ENCODE measurements around the gene VASH1. TPM values are rescaled to one million over a fixed set of nuclear protein-coding genes. Genes with fewer than 3 reads are reported as not detected.
A peak's percentile ranks its signal among the peaks of the same experiment; 100 is the strongest.

VASH1 gene
- total RNA-seq, 1 donor from 2014 or later: 104 TPM

DNA sequence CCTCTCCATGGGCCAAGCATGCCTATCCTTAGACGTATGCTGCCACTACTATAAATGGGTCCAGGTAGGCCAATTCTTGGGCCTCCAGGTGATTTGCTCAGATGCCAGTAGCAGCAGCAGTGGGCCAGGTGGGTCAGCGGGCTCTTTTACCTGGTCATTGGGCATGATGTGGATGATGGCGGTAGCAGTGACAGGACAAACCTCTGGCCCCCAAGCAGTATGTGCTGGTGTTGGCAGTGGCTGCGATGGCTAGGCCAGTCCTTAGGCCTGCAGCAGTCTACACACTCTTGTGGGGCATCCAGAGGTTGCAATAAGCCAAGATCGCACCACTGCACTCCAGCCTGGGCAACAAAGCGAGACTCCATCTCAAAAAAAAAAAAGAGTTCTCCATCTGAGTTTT lies 19.1 kb upstream of the VASH1 start:
- no peak for DNase-seq (ENCODE audit: low read depth, low spot score)

DNA sequence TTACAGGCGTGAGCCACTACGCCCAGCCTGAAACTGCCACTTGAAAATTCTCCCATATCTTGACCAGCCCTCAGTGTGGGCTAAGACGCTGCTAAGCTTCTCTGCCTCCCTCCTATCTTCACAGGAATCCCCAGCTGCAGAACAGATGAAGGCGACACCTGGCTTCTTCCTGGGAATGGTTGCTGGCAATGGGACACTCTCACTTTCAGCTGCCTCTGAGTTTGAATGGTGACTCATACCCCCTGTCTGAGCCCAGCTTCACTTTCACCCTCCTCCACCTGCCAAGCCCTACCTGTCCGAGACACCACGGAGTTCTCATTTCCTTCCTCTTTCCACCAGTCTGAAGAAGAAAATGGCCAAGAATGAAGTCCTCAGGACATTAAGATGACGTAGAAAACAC lies 18.3 kb upstream of the VASH1 start:
- DNase-seq (ENCODE audit: low read depth, low spot score): no peak

DNA sequence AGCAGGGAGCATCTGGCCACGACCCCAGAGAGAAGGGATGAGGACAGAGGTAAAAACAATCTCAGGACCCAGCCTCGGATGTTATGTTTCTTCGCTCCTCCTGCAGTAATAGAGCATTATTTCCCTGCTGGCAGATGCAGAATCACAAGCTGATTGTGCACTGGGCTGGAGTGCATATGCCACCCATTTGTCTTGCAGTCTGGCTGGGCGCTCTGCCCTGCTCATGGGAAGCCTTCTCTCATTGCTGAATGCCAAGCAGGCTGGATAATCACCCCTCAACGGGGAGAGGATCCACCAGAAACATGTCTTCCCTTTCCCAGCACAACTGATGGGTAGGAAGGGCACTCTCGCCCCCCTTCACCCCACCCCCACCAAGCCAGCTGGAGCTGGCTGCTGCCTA lies 8.5 kb upstream of the VASH1 start:
- no peak for DNase-seq (ENCODE audit: low read depth, low spot score)

DNA sequence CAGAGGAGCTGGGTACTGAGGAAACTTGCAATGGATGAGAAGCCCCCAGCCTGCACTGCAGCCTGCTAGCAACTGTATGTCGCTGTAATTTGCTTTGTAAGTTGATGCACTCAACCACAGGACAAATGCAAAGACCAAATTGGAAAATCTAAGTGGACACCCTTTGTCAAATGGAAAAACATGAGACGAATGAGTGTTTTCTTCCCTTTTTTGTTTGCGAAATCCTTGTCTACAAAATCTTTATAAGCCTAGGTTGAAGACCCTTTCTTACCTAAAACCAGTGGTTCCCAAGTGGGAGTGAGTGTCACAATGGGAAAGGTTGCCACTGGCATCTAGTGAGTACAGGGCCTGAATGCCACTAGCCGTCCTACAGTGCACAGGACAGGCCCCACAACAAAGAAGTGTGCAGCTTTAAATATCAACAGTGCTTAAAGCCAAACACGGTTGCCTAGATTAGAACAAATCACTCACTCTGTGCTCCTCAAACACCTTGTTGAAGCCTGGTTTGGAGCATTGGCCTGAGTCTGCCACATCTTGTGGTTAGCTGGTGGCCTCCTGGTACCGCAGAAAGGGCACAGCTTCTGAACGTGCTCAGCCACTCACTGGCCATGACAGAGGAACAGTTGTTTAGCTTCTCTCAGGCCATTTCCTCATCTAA lies 7.6 kb upstream of the VASH1 start:
- no peak for DNase-seq (ENCODE audit: low read depth, low spot score)

DNA sequence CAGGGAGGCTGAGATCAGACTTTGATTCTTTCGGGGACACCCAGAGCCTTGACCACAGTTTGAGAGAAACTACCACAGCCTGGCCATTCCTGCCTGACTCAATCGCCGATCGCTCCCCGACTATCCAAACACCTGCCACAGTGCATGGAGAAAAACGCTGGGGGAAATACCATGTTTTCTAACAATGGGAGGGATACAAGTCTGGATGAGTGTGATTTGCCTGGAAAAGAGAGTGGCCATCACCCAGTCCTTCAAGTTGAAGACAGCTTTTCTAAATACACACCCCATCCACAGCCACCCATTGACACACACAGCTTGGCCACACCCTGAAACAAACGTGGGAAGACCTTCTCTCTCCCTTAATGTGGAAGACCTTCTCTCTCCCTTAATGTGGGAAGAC lies 6.7 kb upstream of the VASH1 start:
- no peak for DNase-seq (ENCODE audit: low read depth, low spot score)

DNA sequence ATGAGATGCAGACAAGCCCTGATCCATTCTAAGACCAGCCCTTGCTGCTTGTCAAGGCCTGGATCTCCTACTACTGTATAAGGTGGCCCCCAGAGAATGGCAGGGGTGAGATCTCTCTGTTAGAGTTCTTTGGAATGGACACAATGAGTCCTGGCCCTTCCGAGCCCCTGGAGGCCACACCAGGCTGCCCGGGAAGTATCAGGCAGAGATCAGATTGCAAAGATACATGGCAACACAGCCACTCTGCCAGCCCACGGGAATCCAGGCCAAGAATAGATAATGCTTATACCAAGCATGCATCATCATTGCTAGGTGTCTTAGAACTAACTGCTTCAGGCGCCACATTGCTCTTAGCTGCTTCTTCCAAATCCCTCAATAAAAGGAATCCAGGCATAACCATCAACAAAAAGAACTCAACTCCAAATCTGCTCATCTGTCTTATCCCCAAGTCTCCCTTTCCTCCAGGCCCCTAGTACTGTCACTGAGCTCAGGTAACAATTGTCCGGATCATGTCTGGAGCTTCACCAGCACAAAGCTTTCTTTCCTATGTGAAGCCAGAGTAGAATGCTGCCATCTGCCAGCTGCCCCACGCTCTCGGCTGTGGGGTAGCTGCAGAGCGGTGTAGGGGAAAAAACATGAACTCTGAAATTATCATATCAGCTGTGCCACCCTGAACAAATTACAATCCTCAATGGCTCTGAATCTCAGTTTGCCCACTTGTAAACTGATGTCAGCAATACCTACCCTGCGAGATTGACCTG lies 5.5 kb upstream of the VASH1 start:
- no peak for DNase-seq (ENCODE audit: low read depth, low spot score)

DNA sequence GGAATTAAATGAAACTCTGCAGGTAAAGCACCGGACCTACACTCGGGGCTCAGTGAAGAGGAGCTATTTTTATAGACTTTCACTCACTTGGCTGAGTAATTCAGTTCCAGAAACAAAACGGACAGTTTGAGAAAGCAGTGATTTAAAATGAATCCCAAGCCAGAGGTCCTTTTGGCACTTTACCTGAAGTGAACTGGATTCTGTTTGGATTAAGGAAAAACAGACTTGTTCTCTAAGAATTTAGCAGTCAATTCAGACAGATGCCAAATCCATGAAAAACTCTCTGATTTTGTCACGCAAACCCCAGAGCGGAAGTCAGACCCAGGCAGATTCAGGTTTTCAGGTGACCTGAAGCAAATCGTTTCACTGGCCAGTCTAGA lies 4.9 kb upstream of the VASH1 start:
- no peak for DNase-seq (ENCODE audit: low read depth, low spot score)

DNA sequence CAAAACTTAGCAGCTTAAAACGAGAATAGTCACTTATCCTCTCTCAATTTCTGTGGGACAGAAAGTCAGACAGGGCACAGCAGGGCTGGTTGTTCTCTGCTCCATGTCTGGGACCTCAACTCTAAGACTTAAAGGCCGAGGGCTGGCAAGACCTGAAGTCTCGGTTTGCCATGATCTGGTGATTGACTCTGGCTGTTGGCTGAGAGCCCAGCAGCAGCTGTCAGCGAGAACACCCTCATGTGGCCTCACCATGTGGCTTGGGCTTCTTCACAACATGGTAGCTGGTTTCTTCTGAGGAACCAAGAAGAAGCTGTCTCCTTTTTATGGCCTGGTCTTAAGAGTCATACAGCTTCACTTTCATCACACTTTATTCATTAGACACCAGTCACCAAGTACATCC lies 1.7 kb upstream of the VASH1 start:
- no peak for DNase-seq (ENCODE audit: low read depth, low spot score)

DNA sequence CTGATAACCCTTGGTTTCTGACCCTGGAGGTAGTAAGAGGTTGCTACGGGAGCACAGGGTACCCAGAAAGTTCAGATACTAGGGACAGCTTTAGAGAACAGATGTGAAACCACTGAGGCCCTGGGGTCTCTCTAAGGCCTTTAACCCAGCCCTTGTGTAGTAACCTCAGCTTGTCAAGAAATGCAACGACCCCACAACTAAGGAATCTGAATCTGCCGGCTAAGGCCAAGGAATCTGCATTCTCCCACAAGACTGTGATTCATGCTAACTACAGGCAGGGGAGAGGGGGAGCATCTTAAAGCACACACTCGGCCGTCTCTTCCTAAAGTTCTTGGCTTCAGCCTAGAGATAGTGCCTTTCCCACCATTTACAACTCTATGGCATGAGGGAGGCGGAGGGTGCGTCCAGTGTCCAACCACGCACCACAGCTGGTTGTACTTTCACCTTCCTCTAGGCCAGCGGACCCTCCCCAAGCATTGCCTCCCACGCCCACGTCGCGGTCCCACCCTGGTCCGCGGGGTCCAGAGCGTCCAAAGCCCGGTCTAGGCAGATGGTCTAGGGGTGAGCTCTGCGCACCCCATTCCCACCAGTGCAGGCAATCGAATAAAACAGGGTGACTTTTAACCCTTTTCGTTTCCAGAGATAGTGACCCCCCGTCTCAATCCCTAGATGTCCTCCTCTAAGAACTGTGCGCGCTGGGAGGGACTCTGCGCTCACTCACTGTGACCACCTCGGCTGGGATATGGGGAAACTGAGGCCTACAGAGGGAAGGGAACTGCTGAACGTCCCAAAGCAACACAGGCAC lies 735 bp upstream of the VASH1 start:
- DNase-seq (ENCODE audit: low read depth, low spot score): no peak

DNA sequence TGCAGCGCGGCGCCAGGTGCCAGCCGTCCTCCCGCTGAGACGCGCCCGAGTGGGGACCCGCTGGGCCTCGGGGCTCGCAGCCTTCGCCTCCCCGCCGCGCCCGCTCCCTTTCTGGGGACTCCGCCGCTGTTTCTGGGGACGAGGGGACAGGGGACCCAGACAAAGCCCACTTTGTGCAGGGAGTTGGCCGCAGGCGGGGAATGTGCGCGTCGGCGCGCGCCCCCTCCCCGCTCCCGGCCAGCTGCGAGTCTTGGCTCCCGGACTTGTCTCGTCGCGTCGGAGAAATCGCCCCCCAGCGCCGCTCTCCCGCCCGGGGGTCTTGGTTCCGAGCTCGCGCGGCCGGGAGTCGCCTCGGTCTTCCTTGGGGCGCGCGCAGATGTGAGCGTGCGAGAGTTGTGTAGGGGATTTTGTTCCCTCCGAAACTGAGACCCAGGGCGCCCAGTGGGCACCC lies 717 bp downstream of the VASH1 start:
- DNase-seq (ENCODE audit: low read depth, low spot score): no peak

DNA sequence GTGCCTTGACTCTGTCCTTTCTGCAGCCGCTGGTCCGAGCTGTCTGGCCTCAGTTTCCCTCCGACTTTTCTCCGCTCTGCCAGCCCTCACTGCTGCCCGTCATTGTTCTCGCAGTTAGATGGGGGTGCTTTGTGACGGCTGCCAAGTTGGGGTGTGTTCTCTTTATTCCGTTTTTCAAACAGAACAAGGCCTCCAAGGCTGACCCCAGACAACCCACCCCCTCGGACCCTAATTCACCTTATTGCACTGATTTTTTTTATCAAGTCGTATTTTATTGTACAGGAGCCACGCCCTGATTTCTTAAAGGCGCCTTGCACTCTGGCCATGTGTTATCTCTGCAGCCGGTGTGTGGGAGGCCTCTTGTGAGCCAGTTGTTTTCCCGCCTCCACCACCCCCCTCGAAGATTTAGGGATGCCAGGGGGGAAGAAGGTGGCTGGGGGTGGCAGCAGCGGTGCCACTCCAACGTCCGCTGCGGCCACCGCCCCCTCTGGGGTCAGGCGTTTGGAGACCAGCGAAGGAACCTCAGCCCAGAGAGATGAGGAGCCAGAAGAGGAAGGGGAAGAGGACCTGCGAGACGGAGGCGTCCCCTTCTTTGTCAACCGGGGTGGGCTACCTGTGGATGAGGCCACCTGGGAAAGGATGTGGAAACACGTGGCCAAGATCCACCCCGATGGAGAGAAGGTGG lies 1.3 kb downstream of the VASH1 start:
- no peak for DNase-seq (ENCODE audit: low read depth, low spot score)

DNA sequence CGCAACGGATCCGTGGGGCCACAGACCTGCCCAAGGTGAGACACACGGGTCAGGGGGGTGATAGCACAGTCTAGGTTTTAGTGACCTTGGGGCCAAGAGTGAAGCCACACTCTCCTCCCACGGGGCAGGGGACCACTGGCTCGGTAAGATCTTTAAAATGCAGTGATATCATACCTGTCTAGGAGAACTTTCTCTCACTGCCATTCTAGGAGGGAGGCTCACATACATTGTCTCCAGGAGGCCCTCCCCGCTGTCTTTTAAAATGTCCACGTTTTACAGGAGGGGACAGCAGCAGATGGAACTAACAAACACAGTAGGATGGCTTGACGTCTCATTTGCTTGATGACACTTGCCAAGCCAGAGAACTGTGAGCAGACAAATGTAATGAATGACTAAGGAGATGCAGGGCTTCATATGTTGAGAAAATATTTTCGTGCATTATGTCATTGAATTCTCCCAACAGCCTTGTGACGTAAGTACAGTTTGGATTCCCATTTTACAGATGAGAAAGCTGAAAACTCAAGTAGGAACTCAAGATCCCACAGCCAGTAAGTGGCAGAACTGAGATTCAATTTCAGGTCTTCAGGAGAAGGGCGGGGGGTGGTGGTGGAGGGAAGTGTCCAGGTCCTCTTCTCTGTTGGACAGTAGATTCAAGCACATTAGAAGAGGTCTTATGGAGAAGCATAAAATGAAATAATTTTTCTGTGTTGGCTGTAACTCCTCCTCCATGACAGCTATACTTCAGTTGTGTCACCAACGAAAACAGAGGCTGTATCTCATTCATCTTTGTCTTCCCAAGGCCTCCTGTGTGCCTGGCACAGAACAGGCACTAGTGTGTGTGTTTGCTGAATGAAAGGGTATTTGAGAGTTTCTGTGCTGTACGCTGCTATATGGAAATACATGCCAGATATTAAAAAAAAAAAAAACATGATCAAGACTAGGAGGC lies 2.1 kb downstream of the VASH1 start:
- DNase-seq (ENCODE audit: low read depth, low spot score): no peak

DNA sequence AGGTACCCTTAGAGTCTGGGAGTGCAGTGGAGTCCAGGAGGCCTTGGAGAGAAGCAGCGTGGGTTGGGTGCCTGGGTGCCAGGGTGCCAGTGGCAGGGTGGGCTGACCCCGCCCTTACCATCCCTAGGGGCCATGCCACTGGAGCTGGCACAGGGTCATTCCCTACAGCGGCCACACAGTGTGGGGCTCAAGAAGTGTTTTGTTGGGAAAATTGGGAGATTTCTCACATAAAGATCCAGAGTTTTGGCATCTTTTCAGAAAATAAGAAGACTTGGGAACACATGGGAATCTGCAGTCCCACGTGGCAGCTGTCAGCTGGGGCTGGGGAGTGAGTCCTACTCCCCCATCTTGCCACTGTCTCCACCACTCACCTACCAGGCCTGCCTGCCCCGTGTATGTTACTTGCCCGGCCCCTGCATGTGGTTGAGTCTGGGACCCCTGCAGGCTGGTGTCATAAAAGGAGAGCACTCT lies 4.2 kb downstream of the VASH1 start:
- no peak for DNase-seq (ENCODE audit: low read depth, low spot score)

DNA sequence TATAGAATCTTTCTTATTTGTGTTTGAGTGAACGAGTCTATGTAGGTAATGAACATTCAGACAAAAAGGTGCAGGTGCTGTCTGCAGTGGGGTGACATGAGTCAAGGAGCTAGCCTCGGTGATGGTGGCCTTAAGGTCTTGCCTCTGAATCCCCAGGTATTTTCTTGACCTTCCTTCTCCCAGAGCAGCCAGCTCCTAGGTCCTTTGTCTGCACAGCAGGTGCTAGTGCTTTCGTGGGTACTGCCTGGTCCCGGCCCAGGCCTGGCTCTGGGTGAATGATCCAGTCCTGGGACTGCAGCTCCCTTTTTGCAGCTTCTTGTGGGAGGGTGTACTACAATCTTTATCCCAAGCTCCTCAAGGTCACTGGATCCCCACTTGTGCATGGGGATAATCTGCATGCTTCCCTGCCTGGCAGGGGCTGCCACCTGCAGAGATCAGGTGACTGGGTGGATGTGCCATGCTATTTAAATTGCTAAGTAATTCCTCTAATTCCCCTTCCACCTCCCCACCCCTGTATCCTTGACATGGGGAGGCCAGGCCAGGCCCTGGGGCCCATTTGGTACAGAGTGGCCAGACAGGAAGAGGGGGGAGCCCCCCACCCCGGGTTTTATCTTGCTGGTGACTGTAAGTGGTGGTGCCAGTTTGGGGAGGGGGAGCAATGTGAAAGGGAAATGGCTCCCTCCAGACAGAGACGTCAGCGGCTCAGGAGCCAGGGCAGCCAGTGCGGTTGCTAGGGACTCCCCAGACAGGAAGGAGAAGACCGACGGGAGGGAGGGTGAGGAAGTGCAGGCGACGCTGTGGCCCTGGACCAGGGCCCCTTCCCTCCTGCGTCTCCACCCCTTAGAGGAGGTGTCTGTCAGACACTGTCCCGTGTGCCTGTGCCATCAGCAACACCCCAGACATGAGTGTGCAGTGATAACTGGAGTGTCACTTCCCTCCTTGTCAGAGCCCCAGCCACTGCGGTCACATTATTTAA lies 6.7 kb downstream of the VASH1 start:
- peak; percentile 32 for DNase-seq (ENCODE audit: low read depth, low spot score)

DNA sequence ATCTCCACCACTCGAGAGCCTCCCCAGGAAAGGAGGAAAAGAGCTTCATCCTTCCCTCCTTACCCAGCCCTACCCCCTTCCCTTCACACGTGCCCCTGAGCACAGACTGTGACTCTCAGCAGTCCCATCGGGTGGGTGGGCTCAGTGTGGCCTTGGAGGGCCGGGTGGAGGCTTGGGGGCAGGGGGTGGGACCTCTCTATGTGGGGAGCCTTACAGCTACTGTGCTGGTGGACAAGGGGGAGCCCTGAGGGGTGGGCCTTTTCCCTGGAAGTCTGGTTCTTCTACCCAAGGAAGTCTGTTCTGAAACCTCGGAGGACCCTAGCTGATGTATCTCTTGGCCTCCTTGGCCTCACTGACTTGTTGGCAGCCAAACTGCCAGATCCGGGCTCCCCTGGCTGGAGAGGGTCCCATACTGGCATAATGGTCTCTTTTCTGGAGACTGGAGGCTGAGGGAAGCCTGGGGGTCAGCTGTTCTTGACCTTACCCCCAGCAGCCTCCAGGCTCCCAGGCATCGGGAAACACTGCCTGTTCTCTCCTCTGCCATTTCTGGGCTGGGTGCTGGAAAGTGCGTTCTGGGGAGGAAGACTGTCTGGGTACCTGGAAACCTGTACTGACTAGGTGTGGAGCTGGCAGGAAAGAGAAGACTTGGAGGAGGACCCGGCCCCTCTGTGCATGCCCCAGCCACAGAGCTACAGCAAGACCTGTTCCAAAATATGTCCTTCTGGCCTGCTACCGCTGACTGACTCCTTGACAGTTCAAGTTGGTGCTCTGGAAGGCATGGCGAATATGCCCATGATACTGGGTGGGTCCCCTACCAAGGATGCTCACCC lies 7.6 kb downstream of the VASH1 start:
- DNase-seq (ENCODE audit: low read depth, low spot score): no peak

DNA sequence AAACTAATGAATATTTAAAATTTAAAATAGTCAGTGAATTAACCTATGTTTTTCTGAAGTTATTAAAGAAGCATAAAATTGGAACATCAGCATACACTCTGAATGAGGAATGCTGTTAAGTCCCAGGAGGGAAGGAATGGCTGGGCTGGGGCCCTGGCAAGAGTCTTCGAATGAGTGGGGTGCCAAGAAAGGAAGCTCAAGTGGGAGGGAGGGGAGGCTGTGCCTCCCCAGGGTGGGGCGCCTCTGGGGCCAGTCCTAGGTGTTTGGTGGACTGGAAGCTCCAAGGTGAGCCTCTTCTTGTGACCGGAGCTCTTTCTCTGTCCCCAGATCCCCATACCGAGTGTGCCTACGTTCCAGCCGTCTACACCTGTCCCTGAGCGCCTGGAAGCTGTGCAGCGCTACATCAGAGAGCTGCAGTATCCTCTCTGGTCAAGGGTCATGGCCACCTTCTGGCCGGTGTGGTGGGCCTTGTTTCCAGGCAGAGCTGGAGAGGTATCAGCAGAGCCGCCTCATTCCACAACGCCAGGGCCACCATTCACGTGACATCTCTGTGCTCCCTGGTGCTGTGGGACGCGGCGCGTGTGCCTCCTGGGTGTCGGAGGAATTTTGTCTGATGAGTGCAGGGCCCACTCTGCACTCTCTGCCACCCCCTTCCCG lies 8.5 kb downstream of the VASH1 start:
- no peak for DNase-seq (ENCODE audit: low read depth, low spot score)

DNA sequence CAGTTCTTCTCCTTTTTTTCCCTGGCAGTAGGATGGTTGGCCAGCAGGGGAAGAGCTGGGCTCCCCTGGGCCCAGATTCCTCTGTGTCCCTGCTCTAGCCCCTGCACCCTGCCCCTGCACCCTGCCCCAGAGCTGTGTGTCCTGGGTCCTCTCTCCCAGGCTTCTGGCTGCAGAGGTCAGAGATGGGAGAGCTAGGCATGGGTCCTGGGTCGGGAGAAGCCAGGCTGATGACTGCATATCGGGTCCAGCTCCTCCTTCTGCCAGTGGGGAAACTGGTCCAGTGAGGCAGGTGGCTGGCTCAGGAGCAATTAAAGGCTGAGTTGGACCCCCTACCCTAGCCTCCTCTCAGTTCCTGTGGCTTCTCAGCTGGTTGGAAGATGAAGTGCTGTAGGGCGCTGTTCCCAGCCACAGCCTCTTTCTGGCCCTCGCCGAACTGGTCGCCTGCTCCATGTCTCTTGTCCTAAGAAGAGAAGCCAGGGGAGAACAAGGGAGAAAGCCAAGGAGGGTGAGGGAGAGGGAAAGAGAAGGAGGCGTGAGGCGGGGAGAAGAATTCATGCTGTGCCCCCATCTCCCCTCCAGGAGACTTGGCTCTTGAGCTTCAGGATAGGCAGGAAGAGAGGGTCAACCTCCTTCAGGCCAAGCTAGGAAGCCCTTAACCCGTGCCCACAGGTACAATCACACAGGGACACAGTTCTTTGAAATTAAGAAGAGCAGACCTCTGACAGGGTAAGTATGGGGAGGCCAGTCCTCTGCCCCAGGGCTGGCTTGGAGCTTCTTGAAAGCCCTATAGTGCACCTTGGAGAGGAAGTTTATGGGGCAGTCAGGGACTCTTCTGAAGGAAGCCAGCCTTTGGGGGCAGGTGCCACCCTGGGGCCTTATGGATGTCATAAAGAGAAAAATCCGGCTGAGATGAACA lies 9.5 kb downstream of the VASH1 start:
- no peak for DNase-seq (ENCODE audit: low read depth, low spot score)

Measured in pulmonary artery endothelial cell (primary cell).